Vagina (tissue), 2 donors: ENCODE measurements around the gene RETREG1. TPM values are rescaled to one million over a fixed set of nuclear protein-coding genes. Genes with fewer than 3 reads are reported as not detected.

ENCODE experiments used
- DNase-seq, 2 donors: peaks; one replicate each; pipeline ENCODE4 v3.0.0-alpha.2; 2017; ENCODE audit errors: extremely low spot score in 2 of 2
- H3K27ac ChIP-seq: fragments of 200-600 bp; sonication (generic); one replicate; pipeline ENCODE4 v1.5.1; 2019
- H3K27me3 ChIP-seq: fragments of 200-600 bp; sonication (generic); one replicate; pipeline ENCODE4 v1.5.1; 2019
- H3K36me3 ChIP-seq, 2 donors: fragments of 200-600 bp; sonication (generic); one replicate each; pipeline ENCODE4 v1.5.1; 2017 to 2019
- H3K4me1 ChIP-seq: fragments of 200-600 bp; sonication (generic); one replicate; pipeline ENCODE4 v1.5.1; 2019
- H3K4me3 ChIP-seq, 2 donors: fragments of 200-600 bp; sonication (generic); 1 replicate in 1 of 2; 2 replicates in 1 of 2; pipeline ENCODE4 v1.5.1; 2016 to 2019
- H3K9me3 ChIP-seq: fragments of 200-600 bp; sonication (generic); one replicate; pipeline ENCODE4 v1.5.1; 2019
- CTCF ChIP-seq, 3 experiments: fragments of 450-650 bp in 2 of 3; fragments of 200-600 bp in 1 of 3; sonication (generic) in 1 of 3; IDR thresholded peaks; one replicate each; pipeline ENCODE4 v1.5.1; 2017 to 2019; ENCODE audit warnings: antibody characterized with exemption in 3 of 3, mild to moderate bottlenecking in 2 of 3, moderate library complexity in 2 of 3
- POLR2A ChIP-seq, 2 donors: fragments of 450-650 bp; IDR thresholded peaks; one replicate each; pipeline ENCODE4 v1.6.1; 2017; ENCODE audit warnings: antibody characterized with exemption in 2 of 2, mild to moderate bottlenecking in 2 of 2, moderate library complexity in 2 of 2
- POLR2AphosphoS5 ChIP-seq, 2 donors: sonication (generic); formaldehyde crosslinking; IDR thresholded peaks; one replicate each; pipeline ENCODE4 v1.9.0; 2017; ENCODE audit warnings: antibody characterized with exemption in 2 of 2, mild to moderate bottlenecking in 2 of 2, low read depth in 1 of 2; ENCODE audit not compliant: insufficient read depth in 1 of 2
- intact Hi-C: fragments of 100-400 bp; cut with DNase I; formaldehyde crosslinking; loops from one replicate; pipeline ENCODE4 v1.15.1; 2023
- total RNA-seq: library from RNA; depleted of rRNA; stranded (reverse); fragments of >200 nt; gene quantifications from one replicate; pipeline ENCODE4 v1.2.3, GENCODE V29; 2016

The RETREG1 gene
- total RNA-seq, 1 donor from 2014 or later, result 27.7 TPM

GRCh38 chr5:16524286-16524685, 92.5 kb downstream of the RETREG1 start:
- H3K4me1 ChIP-seq, result no peaks in the 10 kb centered on the region

GRCh38 chr5:16521521-16522483, 95.0 kb downstream of the RETREG1 start:
- no peak for DNase-seq
- H3K4me3 ChIP-seq, result no peak overlapping the region
- H3K9me3 ChIP-seq, result no peaks in the 10 kb centered on the region
- H3K36me3 ChIP-seq, result no peaks in the 10 kb centered on the region
- intact Hi-C loops, result no loop called here
- no peak overlapping the region for H3K27ac ChIP-seq
- TF ChIP-seq POLR2AphosphoS5 (IDR thresholded peaks at IDR 0.05; ENCODE audit: insufficient read depth in 1 of 2, low read depth in 1 of 2) (no peak), CTCF (IDR thresholded peaks at IDR 0.05) (no peak), POLR2A (IDR thresholded peaks at IDR 0.05) (no peak)
- no peaks in the 10 kb centered on the region for H3K4me1 ChIP-seq
- H3K27me3 ChIP-seq, result no peaks in the 10 kb centered on the region

More at GRCh38 chr5:16524286-16524685, 92.5 kb downstream of the RETREG1 start:
- H3K4me3 ChIP-seq, result no peak overlapping the region
- intact Hi-C loops, result no loop called here
- TF ChIP-seq POLR2A (IDR thresholded peaks at IDR 0.05) (no peak), CTCF (IDR thresholded peaks at IDR 0.05) (no peak), POLR2AphosphoS5 (IDR thresholded peaks at IDR 0.05; ENCODE audit: insufficient read depth in 1 of 2, low read depth in 1 of 2) (no peak)
- H3K27ac ChIP-seq, result no peak overlapping the region
- no peaks in the 10 kb centered on the region for H3K27me3 ChIP-seq
- no peak for DNase-seq
- H3K9me3 ChIP-seq, result no peaks in the 10 kb centered on the region
- H3K36me3 ChIP-seq, result no peaks in the 10 kb centered on the region

- intact Hi-C loops, result no loop called here
- no peaks in the 10 kb centered on the region for H3K4me1 ChIP-seq
- H3K9me3 ChIP-seq, result no peaks in the 10 kb centered on the region
- no peaks in the 10 kb centered on the region for H3K27me3 ChIP-seq
- TF ChIP-seq CTCF (IDR thresholded peaks at IDR 0.05) (no peak), POLR2AphosphoS5 (IDR thresholded peaks at IDR 0.05; ENCODE audit: insufficient read depth in 1 of 2, low read depth in 1 of 2) (no peak), POLR2A (IDR thresholded peaks at IDR 0.05) (no peak)
- H3K27ac ChIP-seq, result no peak overlapping the region
- no peak overlapping the region for H3K4me3 ChIP-seq
- no peak for DNase-seq
- no peaks in the 10 kb centered on the region for H3K36me3 ChIP-seq
These were observed 96.0 kb downstream of the RETREG1 start for GRCh38 chr5:16520841-16521240.

GRCh38 chr5:16519435-16519834, 97.4 kb downstream of the RETREG1 start:
- Histone ChIP-seq H3K27ac (no peak overlapping the region), H3K4me3 (no peak overlapping the region), H3K4me1 (no peaks in the 10 kb centered on the region), H3K36me3 (no peaks in the 10 kb centered on the region), H3K27me3 (no peaks in the 10 kb centered on the region), H3K9me3 (no peaks in the 10 kb centered on the region)
- intact Hi-C loops, result no loop called here
- DNase-seq, result no peak
- TF ChIP-seq POLR2A (IDR thresholded peaks at IDR 0.05) (no peak), POLR2AphosphoS5 (IDR thresholded peaks at IDR 0.05; ENCODE audit: insufficient read depth in 1 of 2, low read depth in 1 of 2) (no peak), CTCF (IDR thresholded peaks at IDR 0.05) (no peak)

GRCh38 chr5:16518606-16519005, 98.2 kb downstream of the RETREG1 start:
- intact Hi-C loops, result no loop called here
- no peaks in the 10 kb centered on the region for H3K36me3 ChIP-seq
- H3K9me3 ChIP-seq, result no peaks in the 10 kb centered on the region
- no peaks in the 10 kb centered on the region for H3K4me1 ChIP-seq
- TF ChIP-seq POLR2AphosphoS5 (IDR thresholded peaks at IDR 0.05; ENCODE audit: insufficient read depth in 1 of 2, low read depth in 1 of 2) (no peak), POLR2A (IDR thresholded peaks at IDR 0.05) (no peak), CTCF (IDR thresholded peaks at IDR 0.05) (no peak)
- H3K27ac ChIP-seq, result no peak overlapping the region
- H3K27me3 ChIP-seq, result no peaks in the 10 kb centered on the region
- no peak for DNase-seq
- no peak overlapping the region for H3K4me3 ChIP-seq
